Mucosa of rectum (tissue), 2 donors: ENCODE results near the gene PLD6.

Source experiments
- H3K27ac ChIP-seq, 2 donors: one replicate each; pipeline ENCODE4 v1.7.0; 2013; ENCODE audit warnings: inconsistent platforms in 2 of 2, low read depth in 2 of 2, low read length in 2 of 2
- H3K27me3 ChIP-seq, 2 donors: one replicate each; pipeline ENCODE4 v1.7.0; 2013; ENCODE audit warnings: low read length in 2 of 2; ENCODE audit not compliant: control insufficient read depth in 2 of 2, insufficient read depth in 2 of 2
- H3K36me3 ChIP-seq, 2 donors: one replicate each; pipeline ENCODE4 v1.7.0; 2013; ENCODE audit warnings: low read length in 2 of 2; ENCODE audit not compliant: control insufficient read depth in 2 of 2, insufficient read depth in 2 of 2
- H3K4me1 ChIP-seq, 2 donors: one replicate each; pipeline ENCODE4 v1.7.0; 2013; ENCODE audit warnings: low read length in 2 of 2, mild to moderate bottlenecking in 1 of 2; ENCODE audit not compliant: control insufficient read depth in 2 of 2, insufficient read depth in 2 of 2
- H3K4me3 ChIP-seq, 2 donors: one replicate each; pipeline ENCODE4 v1.7.0; 2013; ENCODE audit warnings: low read length in 2 of 2
- H3K9ac ChIP-seq, 2 donors: one replicate each; pipeline ENCODE4 v1.7.0; 2013; ENCODE audit warnings: low read length in 2 of 2, low read depth in 1 of 2, mild to moderate bottlenecking in 1 of 2
- H3K9me3 ChIP-seq, 2 donors: one replicate each; pipeline ENCODE4 v1.7.0; 2013; ENCODE audit warnings: low read length in 2 of 2; ENCODE audit not compliant: control insufficient read depth in 2 of 2
- donor health status: healthy.
- donor health status: Normal muscosa, but diverticular disease.

The PLD6 gene

GRCh38 chr17:17169396-17169795 lies 36.7 kb downstream of the PLD6 start:
- Histone ChIP-seq H3K27ac (no peak overlapping the region), H3K36me3 (peaks cover 69 to 79% of the 10 kb centered on the region in 2 donors), H3K9me3 (no peaks in the 10 kb centered on the region), H3K9ac (no peak overlapping the region), H3K4me1 (no peaks in the 10 kb centered on the region), H3K4me3 (no peak overlapping the region), H3K27me3 (no peaks in the 10 kb centered on the region)

GRCh38 chr17:17168401-17168800 lies 37.7 kb downstream of the PLD6 start:
- H3K4me1 ChIP-seq = no peaks in the 10 kb centered on the region
- H3K36me3 ChIP-seq = peaks cover 66 to 76% of the 10 kb centered on the region in 2 donors
- H3K4me3 ChIP-seq = no peak overlapping the region
- H3K27me3 ChIP-seq = no peaks in the 10 kb centered on the region
- H3K27ac ChIP-seq = no peak overlapping the region
- no peak overlapping the region for H3K9ac ChIP-seq
- no peaks in the 10 kb centered on the region for H3K9me3 ChIP-seq

- H3K27me3 ChIP-seq = no peaks in the 10 kb centered on the region
- H3K27ac ChIP-seq = no peak overlapping the region
- no peak overlapping the region for H3K4me3 ChIP-seq
- H3K36me3 ChIP-seq = peaks cover 64 to 78% of the 10 kb centered on the region in 2 donors
- no peak overlapping the region for H3K9ac ChIP-seq
- H3K9me3 ChIP-seq = no peaks in the 10 kb centered on the region
- no peaks in the 10 kb centered on the region for H3K4me1 ChIP-seq
Observed at GRCh38 chr17:17167986-17168385, 38.1 kb downstream of the PLD6 start.

- H3K9me3 ChIP-seq = no peaks in the 10 kb centered on the region
- H3K36me3 ChIP-seq = peaks cover 65 to 79% of the 10 kb centered on the region in 2 donors
- H3K4me3 ChIP-seq = no peak overlapping the region
- no peak overlapping the region for H3K9ac ChIP-seq
- H3K27me3 ChIP-seq = no peaks in the 10 kb centered on the region
- no peak overlapping the region for H3K27ac ChIP-seq
- no peaks in the 10 kb centered on the region for H3K4me1 ChIP-seq
Observed at GRCh38 chr17:17167356-17167755, 38.8 kb downstream of the PLD6 start.

- H3K27me3 ChIP-seq = no peaks in the 10 kb centered on the region
- no peak overlapping the region for H3K9ac ChIP-seq
- no peaks in the 10 kb centered on the region for H3K9me3 ChIP-seq
- H3K4me3 ChIP-seq = no peak overlapping the region
- H3K27ac ChIP-seq = no peak overlapping the region
- peaks cover 66 to 78% of the 10 kb centered on the region in 2 donors for H3K36me3 ChIP-seq
- no peaks in the 10 kb centered on the region for H3K4me1 ChIP-seq
Observed at GRCh38 chr17:17166446-17166845, 39.7 kb downstream of the PLD6 start.

GRCh38 chr17:17165666-17166308 lies 40.3 kb downstream of the PLD6 start:
- Histone ChIP-seq H3K27me3 (no peaks in the 10 kb centered on the region), H3K4me3 (no peak overlapping the region), H3K9me3 (no peaks in the 10 kb centered on the region), H3K9ac (no peak overlapping the region), H3K4me1 (no peaks in the 10 kb centered on the region), H3K36me3 (peaks cover 69 to 75% of the 10 kb centered on the region in 2 donors), H3K27ac (no peak overlapping the region)

GRCh38 chr17:17164676-17165075 lies 41.5 kb downstream of the PLD6 start:
- Histone ChIP-seq H3K36me3 (peaks cover 74 to 80% of the 10 kb centered on the region in 2 donors), H3K27me3 (no peaks in the 10 kb centered on the region), H3K27ac (no peak overlapping the region), H3K9ac (no peak overlapping the region), H3K4me3 (no peak overlapping the region), H3K4me1 (no peaks in the 10 kb centered on the region), H3K9me3 (no peaks in the 10 kb centered on the region)

- no peaks in the 10 kb centered on the region for H3K9me3 ChIP-seq
- no peaks in the 10 kb centered on the region for H3K4me1 ChIP-seq
- H3K9ac ChIP-seq = no peak overlapping the region
- H3K36me3 ChIP-seq = peaks cover 73 to 83% of the 10 kb centered on the region in 2 donors
- H3K4me3 ChIP-seq = no peak overlapping the region
- H3K27ac ChIP-seq = no peak overlapping the region
- H3K27me3 ChIP-seq = no peaks in the 10 kb centered on the region
Observed at GRCh38 chr17:17164156-17164555, 42.0 kb downstream of the PLD6 start.

- Histone ChIP-seq H3K4me3 (no peak overlapping the region), H3K27me3 (no peaks in the 10 kb centered on the region), H3K27ac (no peak overlapping the region), H3K36me3 (peaks cover 78 to 79% of the 10 kb centered on the region in 2 donors), H3K9ac (no peak overlapping the region), H3K9me3 (no peaks in the 10 kb centered on the region), H3K4me1 (no peaks in the 10 kb centered on the region)
Observed at GRCh38 chr17:17161759-17162158, 44.4 kb downstream of the PLD6 start.

- no peak overlapping the region for H3K4me3 ChIP-seq
- H3K4me1 ChIP-seq = no peaks in the 10 kb centered on the region
- H3K27me3 ChIP-seq = no peaks in the 10 kb centered on the region
- H3K36me3 ChIP-seq = peaks cover 77 to 79% of the 10 kb centered on the region in 2 donors
- no peaks in the 10 kb centered on the region for H3K9me3 ChIP-seq
- H3K27ac ChIP-seq = no peak overlapping the region
- H3K9ac ChIP-seq = no peak overlapping the region
Observed at GRCh38 chr17:17161121-17161520, 45.0 kb downstream of the PLD6 start.
